Activated CD4-positive, alpha-beta T cell treated with anti-CD3 and anti-CD28 coated beads for 36 hours (primary cell): ENCODE results near the gene AKAP8. TPM values are rescaled to one million over a fixed set of nuclear protein-coding genes. Genes with fewer than 3 reads are reported as not detected.

Experiments
- ATAC-seq: fragments of 200-7000 bp; cut with Tn5 transposase; one replicate; pipeline ENCODE4 v1.10.0; 2021; ENCODE audit warnings: mild to moderate bottlenecking, moderate library complexity
- CTCF ChIA-PET: fragments of 350-600 bp; sonication (Branson Sonifier 250); formaldehyde crosslinking; loops from one replicate; lab custom pipeline; 2021; ENCODE audit warnings: antibody characterized with exemption; lab: Charles Lee
- POLR2A ChIA-PET: fragments of 350-600 bp; sonication (Branson Sonifier 250); formaldehyde crosslinking; loops from one replicate; lab custom pipeline; 2021; ENCODE audit warnings: antibody characterized with exemption, inconsistent platforms; lab: Charles Lee
- DNase-seq: peaks from one replicate; pipeline ENCODE4 v3.0.0-alpha.2; 2020
- H3K27ac Mint-ChIP-seq: one replicate; pipeline ENCODE4 v1.8.0; 2021; ENCODE audit warnings: mixed read lengths
- H3K27me3 Mint-ChIP-seq: one replicate; pipeline ENCODE4 v1.8.0; 2021; ENCODE audit warnings: mixed read lengths
- H3K36me3 Mint-ChIP-seq: one replicate; pipeline ENCODE4 v1.8.0; 2021; ENCODE audit warnings: low read depth, mixed read lengths
- H3K4me1 Mint-ChIP-seq: one replicate; pipeline ENCODE4 v1.8.0; 2021; ENCODE audit warnings: mixed read lengths
- H3K4me3 Mint-ChIP-seq: one replicate; pipeline ENCODE4 v1.8.0; 2021; ENCODE audit warnings: mild to moderate bottlenecking, moderate library complexity, mixed read lengths
- H3K9me3 Mint-ChIP-seq: one replicate; pipeline ENCODE4 v1.8.0; 2021; ENCODE audit warnings: low read depth, mixed read lengths
- intact Hi-C, 2 experiments: fragments of 100-400 bp; cut with DNase I in 1 of 2; cut with micrococcal nuclease in 1 of 2; formaldehyde crosslinking; loops; one replicate each; pipeline versions ENCODE4 v1.14.2 to v1.15.1; 2022 to 2024; cut with DNase I, micrococcal nuclease
- total RNA-seq, 2 experiments: library from RNA; stranded (reverse); gene quantifications; one replicate each; pipeline ENCODE4 v1.2.3, GENCODE V29; 2021

The AKAP8 gene
- total RNA-seq, 2 experiments from 2014 or later = 47.9 to 54.3 TPM

DNA sequence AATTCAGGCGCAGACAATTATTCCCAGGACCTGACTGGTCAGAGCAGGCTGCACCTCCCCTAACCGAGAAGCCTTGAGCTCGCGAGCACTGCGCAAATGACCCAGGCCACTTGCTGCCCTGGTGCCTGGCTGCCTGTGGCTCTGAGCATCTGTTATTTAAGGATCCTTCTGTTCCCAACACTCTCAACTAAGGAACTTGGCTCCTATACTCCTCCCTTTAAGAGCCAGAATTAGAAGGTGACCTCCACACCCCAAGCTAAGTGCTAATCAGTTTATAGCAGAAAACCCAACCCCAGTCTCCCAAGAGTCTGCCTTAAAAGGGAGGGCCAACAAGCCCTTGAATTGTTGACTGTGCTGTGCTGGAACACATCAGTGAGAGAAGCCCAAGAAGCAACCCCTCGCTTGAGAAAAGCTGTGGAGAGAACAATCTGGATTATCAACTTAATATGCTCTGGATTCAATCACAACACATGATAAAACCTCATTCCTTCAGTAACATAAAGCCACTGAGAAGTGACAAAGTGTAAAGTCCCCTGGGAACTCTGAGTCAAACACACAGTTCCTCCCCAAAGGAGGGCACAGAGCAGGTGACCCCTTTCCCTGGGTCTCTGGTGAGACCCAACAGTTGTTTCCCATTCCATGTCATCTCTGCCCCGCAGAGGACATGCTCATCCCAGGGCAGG is 24.7 kb upstream of the AKAP8 start:
- H3K4me1 Mint-ChIP-seq = peaks cover 22% of the 10 kb centered on the region
- DNase-seq (no peak), ATAC-seq (no peak)
- POLR2A ChIA-PET = no interaction called here
- H3K36me3 Mint-ChIP-seq = peaks cover 21% of the 10 kb centered on the region
- no peak overlapping the region for H3K4me3 Mint-ChIP-seq
- H3K9me3 Mint-ChIP-seq = no peaks in the 10 kb centered on the region
- peak overlapping the region; percentile 30 for H3K27ac Mint-ChIP-seq
- intact Hi-C loops = no loop called here
- no peaks in the 10 kb centered on the region for H3K27me3 Mint-ChIP-seq
- CTCF ChIA-PET = interaction anchor here (1.0 to 1.8 kb wide), 2 partner anchors 10 to 15 kb away, joined by 3 to 5 read pairs; partner anchors contain the start of gene AKAP8L

DNA sequence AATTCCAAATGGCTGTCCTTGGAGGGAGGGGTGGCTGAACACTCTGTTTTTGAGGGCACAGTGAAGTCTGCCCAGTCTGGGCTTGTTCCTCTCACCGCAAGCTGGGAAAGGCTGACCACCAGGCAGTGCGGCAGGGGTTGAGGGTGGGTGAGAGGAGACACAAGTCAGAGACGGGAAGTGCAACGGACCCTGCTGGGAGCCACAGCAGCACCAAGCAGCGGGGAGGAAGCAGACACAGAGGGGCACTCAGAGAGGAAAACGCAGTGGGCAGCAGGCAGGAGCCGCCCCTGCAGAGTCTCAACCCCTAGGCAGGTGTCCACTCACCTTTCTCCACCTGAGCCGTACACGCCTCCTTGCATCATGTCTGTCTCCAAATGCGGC is 23.6 kb upstream of the AKAP8 start:
- Mint-ChIP-seq H3K27me3 (no peaks in the 10 kb centered on the region), H3K9me3 (no peaks in the 10 kb centered on the region), H3K36me3 (peaks cover 24% of the 10 kb centered on the region), H3K4me1 (peaks cover 22% of the 10 kb centered on the region), H3K27ac (no peak overlapping the region), H3K4me3 (no peak overlapping the region)
- ATAC-seq (no peak), DNase-seq (no peak)
- ChIA-PET CTCF (no interaction called here), POLR2A (interaction anchor here (1.4 kb wide), 1 partner anchor 16 kb away, joined by 3 read pairs; the partner anchor contains the start of gene AKAP8L)
- intact Hi-C loops = no loop called here

DNA sequence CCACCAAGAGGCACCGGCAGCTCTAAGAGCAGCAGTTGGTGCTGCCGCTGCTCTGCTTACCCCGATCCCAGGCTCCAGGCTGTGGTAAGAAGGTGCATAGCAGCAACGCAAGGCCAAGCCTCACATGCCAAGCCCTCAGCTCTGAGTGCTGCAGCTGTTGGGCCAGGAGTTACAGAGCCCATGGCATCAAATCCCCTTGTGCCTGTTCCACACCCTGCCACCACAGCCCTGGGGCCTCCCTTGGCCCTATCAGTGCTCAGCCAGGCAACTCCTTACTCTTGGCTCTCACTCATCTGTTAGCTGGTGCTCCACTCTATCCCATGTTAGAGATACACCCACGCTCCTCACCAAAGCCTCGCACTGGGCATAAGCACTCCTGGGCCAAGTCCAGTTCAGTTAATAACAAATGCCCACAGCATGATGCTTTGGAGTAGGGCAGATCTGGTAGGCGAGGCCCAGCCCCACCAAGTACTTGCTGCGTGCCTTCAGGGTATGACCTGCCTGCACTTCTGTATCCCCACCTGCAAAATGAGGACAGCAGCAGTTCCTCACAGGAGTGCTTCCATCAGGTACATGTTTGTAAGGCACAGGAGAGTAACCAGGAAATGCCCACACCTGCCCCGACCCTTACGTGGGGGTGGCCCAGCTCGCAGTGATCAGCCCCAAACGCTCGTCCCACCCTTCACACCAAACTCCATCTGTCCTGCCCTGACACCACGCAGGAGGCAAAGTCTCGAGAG is 23.0 kb upstream of the AKAP8 start:
- DNase-seq (no peak), ATAC-seq (no peak)
- H3K36me3 Mint-ChIP-seq = peaks cover 27% of the 10 kb centered on the region
- ChIA-PET CTCF (interaction anchor here (0.6 kb wide), 1 partner anchor 23 kb away, joined by 3 read pairs; the partner anchor contains the start of gene AKAP8), POLR2A (interaction anchor here (1.4 kb wide), 1 partner anchor 16 kb away, joined by 3 read pairs; the partner anchor contains the start of gene AKAP8L)
- H3K4me3 Mint-ChIP-seq = no peak overlapping the region
- H3K4me1 Mint-ChIP-seq = peaks cover 17% of the 10 kb centered on the region
- H3K27ac Mint-ChIP-seq = no peak overlapping the region
- H3K9me3 Mint-ChIP-seq = no peaks in the 10 kb centered on the region
- no peaks in the 10 kb centered on the region for H3K27me3 Mint-ChIP-seq
- intact Hi-C loops = no loop called here

DNA sequence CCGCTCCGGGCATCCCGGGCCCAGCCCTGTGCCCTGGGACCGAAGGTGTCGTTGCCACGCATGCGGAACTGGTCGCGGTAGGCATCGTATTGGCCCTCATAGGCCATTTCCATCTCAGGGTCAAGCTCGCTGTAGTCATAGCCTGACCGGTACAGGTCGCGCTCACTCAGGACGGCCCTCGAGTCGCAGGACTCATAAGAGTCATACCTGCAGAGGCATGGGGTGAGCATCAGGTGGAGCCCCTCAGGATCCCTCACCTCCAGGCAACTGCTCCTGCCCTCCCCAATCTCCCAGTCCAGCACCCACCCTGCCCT is 21.8 kb upstream of the AKAP8 start:
- Mint-ChIP-seq H3K27me3 (no peaks in the 10 kb centered on the region), H3K4me1 (peaks cover 17% of the 10 kb centered on the region), H3K27ac (no peak overlapping the region), H3K9me3 (no peaks in the 10 kb centered on the region), H3K36me3 (peaks cover 38% of the 10 kb centered on the region), H3K4me3 (no peak overlapping the region)
- DNase-seq (no peak), ATAC-seq (no peak)
- ChIA-PET POLR2A (no interaction called here), CTCF (interaction anchor here (0.5 kb wide), 1 partner anchor 626 kb away, joined by 4 read pairs; no protein-coding TSS in a partner anchor)
- intact Hi-C loops = no loop called here

DNA sequence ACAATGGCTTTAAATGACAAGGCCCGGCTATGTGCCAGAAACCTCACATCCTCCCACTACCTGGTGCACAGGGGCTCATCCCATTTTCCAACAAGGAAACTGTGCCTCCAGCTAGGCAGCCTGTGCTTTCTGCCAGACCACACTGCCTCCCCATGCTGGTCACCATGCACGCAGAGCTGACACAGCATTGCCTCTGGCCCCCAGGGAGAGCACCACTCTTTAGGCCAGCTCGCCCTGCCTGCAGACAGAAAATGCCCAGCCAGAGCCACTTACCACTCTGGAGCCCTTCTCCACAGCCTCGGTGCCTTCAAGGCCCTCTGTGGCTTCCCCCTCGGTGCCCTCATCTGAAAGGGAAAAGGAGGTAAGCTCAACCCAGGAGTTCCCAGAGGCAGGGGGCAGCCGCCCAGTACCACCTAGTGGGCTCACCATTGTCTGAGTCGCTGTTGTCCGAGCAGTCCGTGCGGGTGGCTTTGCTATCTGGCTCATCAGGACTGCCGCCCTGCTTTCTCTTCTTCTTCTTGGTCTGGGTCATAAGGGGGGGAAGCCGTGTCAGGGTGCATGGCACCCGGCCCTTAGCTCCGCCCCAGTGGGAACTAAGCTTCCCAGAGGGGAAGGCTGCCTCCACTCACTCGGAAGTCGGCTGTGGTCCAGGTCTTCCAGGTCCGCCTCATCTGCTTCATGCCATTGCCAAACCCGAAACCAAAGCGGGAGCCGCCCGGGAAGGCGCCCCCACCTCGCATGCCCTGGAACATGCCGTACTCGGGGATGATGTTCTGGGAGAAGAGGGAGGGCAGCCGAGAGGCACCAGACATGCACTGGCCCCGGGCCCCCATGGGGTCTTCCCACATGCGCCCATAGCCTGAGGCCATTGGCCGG is 21.2 kb upstream of the AKAP8 start:
- ChIA-PET CTCF (interaction anchor here (0.5 to 0.7 kb wide), 2 partner anchors 187 to 625 kb away, joined by 3 to 4 read pairs; no protein-coding TSS in a partner anchor), POLR2A (no interaction called here)
- peaks cover 43% of the 10 kb centered on the region for H3K36me3 Mint-ChIP-seq

DNA sequence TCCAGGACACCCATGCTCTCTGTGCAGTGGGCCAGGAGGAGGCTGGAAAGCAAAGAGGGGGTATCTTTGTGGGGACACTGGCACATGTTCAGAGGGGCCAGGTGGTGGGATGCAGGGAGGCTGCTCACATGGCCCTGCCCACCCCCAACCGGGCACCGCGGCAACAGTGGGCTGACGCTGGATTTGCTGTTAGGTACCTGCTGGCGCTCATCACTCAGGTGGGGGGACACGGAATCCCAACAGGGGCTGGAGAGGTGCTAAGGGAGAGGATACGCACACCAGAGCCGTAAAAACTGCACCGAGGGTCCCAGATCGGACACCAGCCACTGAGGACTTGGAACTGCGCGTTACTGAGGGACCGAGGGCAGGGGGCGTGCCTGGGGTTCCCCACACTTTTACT is 20.0 kb upstream of the AKAP8 start:
- Mint-ChIP-seq H3K4me1 (peaks cover 8% of the 10 kb centered on the region), H3K4me3 (no peak overlapping the region), H3K27ac (no peak overlapping the region), H3K27me3 (no peaks in the 10 kb centered on the region), H3K36me3 (peaks cover 41% of the 10 kb centered on the region), H3K9me3 (no peaks in the 10 kb centered on the region)
- no peak for DNase-seq
- intact Hi-C loops = no loop called here
- POLR2A ChIA-PET = no interaction called here
- no peak for ATAC-seq
- CTCF ChIA-PET = no interaction called here

More for the DNA sequence above, 21.2 kb upstream of the AKAP8 start:
- DNase-seq = no peak
- Mint-ChIP-seq H3K4me1 (peaks cover 14% of the 10 kb centered on the region), H3K4me3 (no peak overlapping the region), H3K9me3 (no peaks in the 10 kb centered on the region), H3K27ac (no peak overlapping the region), H3K27me3 (no peaks in the 10 kb centered on the region)
- intact Hi-C loops = no loop called here
- no peak for ATAC-seq

DNA sequence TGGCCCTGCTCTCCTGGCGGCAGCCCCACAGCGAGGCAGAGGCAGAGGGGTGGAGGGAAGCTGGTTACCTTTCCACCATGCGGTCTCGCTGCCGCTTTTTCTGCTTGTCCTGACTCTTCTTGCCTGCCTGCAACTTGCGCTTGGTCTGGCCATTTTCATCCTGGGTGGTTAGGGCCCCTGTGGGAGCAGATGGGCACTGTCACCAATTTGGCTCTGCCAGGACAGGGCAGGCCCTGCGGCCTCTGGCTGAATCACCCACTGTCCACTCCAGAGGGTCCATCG is 19.6 kb upstream of the AKAP8 start:
- POLR2A ChIA-PET = no interaction called here
- no peaks in the 10 kb centered on the region for H3K9me3 Mint-ChIP-seq

DNA sequence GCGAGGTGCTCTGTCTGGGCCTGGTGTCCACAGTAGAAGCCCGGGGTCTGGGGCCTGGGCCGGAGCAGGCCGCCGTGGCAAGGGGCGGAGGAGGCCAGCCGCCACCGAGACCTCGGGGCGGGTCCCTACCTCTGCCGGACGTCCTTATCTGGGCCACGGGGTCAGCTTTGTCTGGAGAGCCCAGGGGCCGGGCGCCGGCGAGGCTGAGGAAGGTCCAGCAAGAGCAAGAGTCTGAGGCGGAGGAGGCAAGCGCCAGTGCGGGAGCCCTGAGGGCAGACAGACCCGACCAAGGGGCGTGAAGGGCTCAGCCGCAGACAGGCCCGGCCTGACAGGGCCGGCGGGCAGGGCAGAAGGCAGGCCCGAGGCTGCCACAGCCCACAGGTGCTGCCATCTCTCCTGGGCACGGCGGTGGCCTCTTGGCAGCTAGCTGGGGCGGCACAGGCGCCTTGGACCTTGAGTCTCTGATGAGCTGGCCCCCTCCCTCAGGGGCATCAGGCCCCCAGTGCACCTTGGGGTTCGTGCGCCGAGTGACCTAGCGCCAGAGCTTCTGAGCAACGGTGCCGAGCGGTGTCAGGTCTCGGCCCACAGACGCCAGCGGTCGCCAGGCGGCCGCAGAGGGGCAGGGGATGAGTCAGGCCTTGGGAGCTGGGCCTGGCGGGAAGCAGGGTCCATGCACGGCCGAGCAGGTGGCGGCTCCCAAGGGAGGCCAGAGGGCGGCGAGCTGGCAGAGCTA is 19.1 kb upstream of the AKAP8 start:
- ATAC-seq (no peak), DNase-seq (no peak)
- no peak overlapping the region for H3K27ac Mint-ChIP-seq
- ChIA-PET POLR2A (no interaction called here), CTCF (interaction anchor here (0.7 kb wide), 1 partner anchor 22 kb away, joined by 6 read pairs; no protein-coding TSS in a partner anchor)
- intact Hi-C loops = no loop called here
- peaks cover 2% of the 10 kb centered on the region for H3K4me1 Mint-ChIP-seq
- H3K36me3 Mint-ChIP-seq = peaks cover 46% of the 10 kb centered on the region
- no peaks in the 10 kb centered on the region for H3K27me3 Mint-ChIP-seq
- H3K9me3 Mint-ChIP-seq = no peaks in the 10 kb centered on the region
- no peak overlapping the region for H3K4me3 Mint-ChIP-seq

More for the DNA sequence above, 19.6 kb upstream of the AKAP8 start:
- Mint-ChIP-seq H3K4me1 (peaks cover 4% of the 10 kb centered on the region), H3K27me3 (no peaks in the 10 kb centered on the region), H3K36me3 (peaks cover 41% of the 10 kb centered on the region), H3K4me3 (no peak overlapping the region), H3K27ac (no peak overlapping the region)
- no peak for ATAC-seq
- DNase-seq = no peak
- CTCF ChIA-PET = no interaction called here
- intact Hi-C loops = no loop called here

DNA sequence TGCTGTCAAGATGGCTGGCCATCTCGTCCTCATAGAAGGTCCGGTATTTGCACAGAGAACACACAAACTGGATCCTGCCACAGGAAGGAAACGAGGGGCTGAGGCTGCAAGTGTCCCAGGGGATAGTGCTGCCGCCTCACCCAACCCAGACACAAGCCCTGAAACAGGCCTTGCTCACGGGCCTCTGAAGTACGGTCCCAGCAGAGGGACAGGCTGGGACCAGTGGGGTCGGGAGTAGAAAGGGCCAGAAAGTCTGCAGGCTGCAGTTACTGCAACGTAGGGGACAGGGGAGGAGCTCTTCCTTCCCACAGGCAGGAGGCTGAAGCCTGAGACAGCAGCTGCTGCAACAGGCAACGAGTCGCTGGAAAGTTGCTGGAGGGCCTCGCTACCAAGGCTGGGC is 18.2 kb upstream of the AKAP8 start:
- ATAC-seq (no peak), DNase-seq (no peak)
- H3K36me3 Mint-ChIP-seq = peaks cover 50% of the 10 kb centered on the region
- H3K27ac Mint-ChIP-seq = no peak overlapping the region
- CTCF ChIA-PET = interaction anchor here (0.7 kb wide), 2 partner anchors 23 to 114 kb away, joined by 6 read pairs; no protein-coding TSS in a partner anchor
- intact Hi-C loops = no loop called here
- H3K4me1 Mint-ChIP-seq = peaks cover 2% of the 10 kb centered on the region
- no peak overlapping the region for H3K4me3 Mint-ChIP-seq
- no peaks in the 10 kb centered on the region for H3K27me3 Mint-ChIP-seq
- no peaks in the 10 kb centered on the region for H3K9me3 Mint-ChIP-seq
- POLR2A ChIA-PET = no interaction called here

DNA sequence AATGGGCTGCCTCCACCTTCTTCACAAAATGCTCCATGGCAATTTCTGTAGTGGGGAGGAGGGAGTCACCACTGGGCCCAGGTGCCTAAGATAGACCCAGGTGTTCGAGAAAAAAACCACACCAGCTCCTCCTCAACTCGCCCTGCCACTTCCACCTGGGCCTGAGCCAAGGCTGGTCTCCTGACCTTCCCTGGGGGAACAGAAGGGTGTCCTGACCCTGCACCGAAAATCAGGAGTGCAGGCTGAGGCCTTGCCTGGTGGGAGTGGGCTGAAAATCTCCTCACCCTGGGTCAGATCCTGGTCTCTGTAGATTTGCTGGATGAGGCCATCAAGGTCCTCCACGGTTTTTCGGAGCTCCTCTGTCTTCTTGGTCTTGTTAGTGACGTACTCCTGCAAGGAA is 17.6 kb upstream of the AKAP8 start:
- ChIA-PET CTCF (interaction anchor here (0.7 to 1.0 kb wide), 2 partner anchors 15 to 113 kb away, joined by 3 to 6 read pairs; no protein-coding TSS in a partner anchor), POLR2A (no interaction called here)
- Mint-ChIP-seq H3K36me3 (peaks cover 51% of the 10 kb centered on the region), H3K27ac (no peak overlapping the region), H3K4me3 (no peak overlapping the region), H3K9me3 (no peaks in the 10 kb centered on the region), H3K27me3 (no peaks in the 10 kb centered on the region), H3K4me1 (peaks cover 2% of the 10 kb centered on the region)
- intact Hi-C loops = no loop called here
- ATAC-seq (no peak), DNase-seq (no peak)

DNA sequence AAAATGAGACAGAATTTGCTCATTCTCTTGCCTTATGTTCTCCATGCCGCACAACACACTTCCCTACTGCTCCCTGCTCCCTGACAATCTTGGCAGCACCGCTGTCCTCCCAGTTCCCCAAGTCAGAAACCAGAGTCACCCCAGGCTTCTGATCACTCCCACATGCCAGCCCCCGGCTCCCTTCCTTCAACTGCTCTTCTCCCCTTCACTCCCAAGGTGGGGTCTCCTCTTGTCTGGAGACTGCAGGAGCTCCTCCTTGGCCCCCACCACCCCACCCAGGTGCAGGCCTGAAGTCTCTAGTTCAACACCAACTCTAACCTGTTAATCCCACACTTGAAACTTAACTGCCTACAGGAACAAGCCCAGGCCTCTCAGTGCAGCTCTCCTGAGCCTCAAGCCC is 16.8 kb upstream of the AKAP8 start:
- DNase-seq = no peak
- Mint-ChIP-seq H3K27me3 (no peaks in the 10 kb centered on the region), H3K4me1 (peaks cover 2% of the 10 kb centered on the region), H3K36me3 (peaks cover 51% of the 10 kb centered on the region), H3K4me3 (no peak overlapping the region), H3K27ac (no peak overlapping the region), H3K9me3 (no peaks in the 10 kb centered on the region)
- ATAC-seq = no peak
- ChIA-PET CTCF (interaction anchor here (1.0 kb wide), 1 partner anchor 14 kb away, joined by 3 read pairs; no protein-coding TSS in a partner anchor), POLR2A (no interaction called here)
- intact Hi-C loops = no loop called here
